K562 (cell line): Measurements from ENCODE around the gene FERMT1.

ENCODE experiments used
- CEBPZ ChIP-seq: fragments of 150-350 bp; IDR thresholded peaks from 2 replicates; pipeline ENCODE4 v1.6.1; 2014; ENCODE audit warnings: low read depth, mild to moderate bottlenecking, low read length, borderline replicate concordance
- CTCF ChIP-seq, 3 experiments: IDR thresholded peaks in 2 of 3; conservative IDR thresholded peaks in 1 of 3; 2 replicates each; pipeline ENCODE4 v1.5.1; 2011 to 2012; ENCODE audit warnings: low read length in 3 of 3, mild to moderate bottlenecking in 3 of 3, control low read depth in 2 of 3, improper control_type of control experiment in 1 of 3, inconsistent platforms in 1 of 3, low read depth in 1 of 3, mixed read lengths in 1 of 3, moderate library complexity in 1 of 3; ENCODE audit not compliant: insufficient read depth in 2 of 3
- GABPB1 ChIP-seq: sonication (generic); formaldehyde crosslinking; IDR thresholded peaks from 2 replicates; pipeline ENCODE4 v1.8.0; 2022; ENCODE audit warnings: mild to moderate bottlenecking, missing genetic modification reagents
- HMG20B ChIP-seq: fragments of 250-450 bp; sonication (Bioruptor Pico); IDR thresholded peaks from 2 replicates; pipeline ENCODE4 v1.5.0; 2021; ENCODE audit warnings: mild to moderate bottlenecking
- MCM3 ChIP-seq: fragments of 450-650 bp; IDR thresholded peaks from 2 replicates; pipeline ENCODE4 v1.6.1; 2016
- MNT ChIP-seq, 2 experiments: fragments of 450-650 bp; conservative IDR thresholded peaks; 2 replicates each; pipeline ENCODE4 v1.6.1; 2017; ENCODE audit warnings: mild to moderate bottlenecking in 2 of 2, moderate library complexity in 2 of 2
- PATZ1 ChIP-seq: fragments of 250-450 bp; sonication (Bioruptor Pico); IDR thresholded peaks from 2 replicates; pipeline ENCODE4 v1.5.0; 2020; ENCODE audit warnings: mild to moderate bottlenecking, borderline replicate concordance
- POLR3G ChIP-seq: IDR thresholded peaks from 2 replicates; pipeline ENCODE4 v1.6.1; 2011; ENCODE audit not compliant: insufficient read length, insufficient replicate concordance; ENCODE audit errors: extremely low read depth
- SNRNP70 ChIP-seq: fragments of 200-400 bp; formaldehyde crosslinking; optimal IDR thresholded peaks from 2 replicates; pipeline ENCODE3; 2017; ENCODE audit warnings: low read depth, low read length
- TCF7 ChIP-seq: sonication (generic); IDR thresholded peaks from 2 replicates; pipeline ENCODE4 v1.6.1; 2016; ENCODE audit warnings: antibody characterized with exemption, borderline replicate concordance
- ZNF174 ChIP-seq: fragments of 250-450 bp; sonication (Bioruptor Pico); IDR thresholded peaks from 2 replicates; pipeline ENCODE4 v1.4.0; 2020; ENCODE audit warnings: mild to moderate bottlenecking

GRCh38 chr20:6108330-6108729, 14.5 kb downstream of the FERMT1 start:
- TF ChIP-seq GABPB1 (CRISPR knock-in tag) (no peak), CEBPZ (no peak), HMG20B (CRISPR knock-in tag) (no peak), CTCF (IDR thresholded peaks at IDR 0.05 in 2 of 3, conservative IDR thresholded peaks at IDR 0.05 in 1 of 3; ENCODE audit: insufficient read depth in 2 of 3, low read depth in 1 of 3, low read length in 3 of 3) (no peak), MNT (conservative IDR thresholded peaks at IDR 0.05) (no peak), POLR3G (no peak), MCM3 (no peak), PATZ1 (CRISPR knock-in tag) (no peak), ZNF174 (CRISPR knock-in tag) (no peak), TCF7 (no peak), SNRNP70 (no peak)
